ENCODE measurements around the gene SLTM. TPM values are rescaled to one million over a fixed set of nuclear protein-coding genes. Genes with fewer than 3 reads are reported as not detected.
"Not testable (repeated sequence)": the region's sequence is repeated elsewhere in the genome, so short reads cannot be mapped to it uniquely, and the experiment has no call there.

SLTM gene
- total RNA-seq, result 120 TPM

- intact Hi-C loops (cut with DNase I), result no loop called here
- peak; percentile 98 for ATAC-seq
- DNase-seq (ENCODE audit: low spot score), result peak; percentile 94
Observed at GRCh38 chr15:58933281-58934113, at the start of gene SLTM. Gene SLTM (minus strand): TSS chr15:58933679. CDS start chr15:58933565, 114 bp downstream.

GRCh38 chr15:58983261-58983660 lies 49.8 kb upstream of the SLTM start:
- no peak for DNase-seq (ENCODE audit: low spot score)
- no peak for ATAC-seq
- intact Hi-C loops (cut with DNase I), result no loop called here

- DNase-seq (ENCODE audit: low spot score) (no peak), ATAC-seq (no peak)
- intact Hi-C loops (cut with DNase I), result no loop called here
Observed at GRCh38 chr15:58981808-58982475, 48.5 kb upstream of the SLTM start.

- ATAC-seq, result no peak
- no peak for DNase-seq (ENCODE audit: low spot score)
- intact Hi-C loops (cut with DNase I), result no loop called here
Observed at GRCh38 chr15:58980351-58980939, 47.0 kb upstream of the SLTM start.

- DNase-seq (ENCODE audit: low spot score) (no peak), ATAC-seq (no peak)
- intact Hi-C loops (cut with DNase I), result loop anchor here (10.0 kb wide), 1 partner anchor 517 kb away; no protein-coding TSS in a partner anchor
Observed at GRCh38 chr15:58977887-58978286, 44.4 kb upstream of the SLTM start.

GRCh38 chr15:58967479-58967878 lies 34.0 kb upstream of the SLTM start:
- intact Hi-C loops (cut with DNase I), result no loop called here
- ATAC-seq, result no peak
- no peak for DNase-seq (ENCODE audit: low spot score)

GRCh38 chr15:58966698-58967097 lies 33.2 kb upstream of the SLTM start:
- ATAC-seq (no peak), DNase-seq (ENCODE audit: low spot score) (no peak)
- intact Hi-C loops (cut with DNase I), result no loop called here

- intact Hi-C loops (cut with DNase I), result no loop called here
- no peak for DNase-seq (ENCODE audit: low spot score)
- ATAC-seq, result no peak
Observed at GRCh38 chr15:58962662-58963565, 29.4 kb upstream of the SLTM start.

GRCh38 chr15:58962136-58962535 lies 28.7 kb upstream of the SLTM start:
- intact Hi-C loops (cut with DNase I), result no loop called here
- ATAC-seq, result no peak
- DNase-seq (ENCODE audit: low spot score), result no peak

GRCh38 chr15:58958811-58959210 lies 25.3 kb upstream of the SLTM start:
- no peak for ATAC-seq
- intact Hi-C loops (cut with DNase I), result no loop called here
- no peak for DNase-seq (ENCODE audit: low spot score)

- ATAC-seq (peak; percentile 49), DNase-seq (ENCODE audit: low spot score) (no peak)
- intact Hi-C loops (cut with DNase I), result no loop called here
Observed at GRCh38 chr15:58957101-58957973, 23.9 kb upstream of the SLTM start.

- intact Hi-C loops (cut with DNase I), result no loop called here
- no peak for ATAC-seq
- no peak for DNase-seq (ENCODE audit: low spot score)
Observed at GRCh38 chr15:58952751-58953150, 19.3 kb upstream of the SLTM start.

- ATAC-seq, result peak; percentile 30
Observed at GRCh38 chr15:58951388-58952007, 18.0 kb upstream of the SLTM start.

GRCh38 chr15:58947179-58947578 lies 13.7 kb upstream of the SLTM start:
- intact Hi-C loops (cut with DNase I), result no loop called here
- no peak for ATAC-seq
- no peak for DNase-seq (ENCODE audit: low spot score)

More at GRCh38 chr15:58951388-58952007, 18.0 kb upstream of the SLTM start:
- DNase-seq (ENCODE audit: low spot score), result no peak
- intact Hi-C loops (cut with DNase I), result no loop called here

- DNase-seq (ENCODE audit: low spot score); intact Hi-C loops (cut with DNase I); ATAC-seq: not testable (repeated sequence)
Observed at GRCh38 chr15:58934974-58935373, 1.5 kb upstream of the SLTM start.

- intact Hi-C loops (cut with DNase I), result no loop called here
- ATAC-seq (no peak), DNase-seq (ENCODE audit: low spot score) (no peak)
Observed at GRCh38 chr15:58934521-58934920, 1.0 kb upstream of the SLTM start.

GRCh38 chr15:58934114-58934447 lies 602 bp upstream of the SLTM start:
- DNase-seq (ENCODE audit: low spot score) (no peak), ATAC-seq (peak; percentile 46)

More at GRCh38 chr15:58934114-58934447, 602 bp upstream of the SLTM start:
- intact Hi-C loops (cut with DNase I), result no loop called here

Measured in sciatic nerve (tissue), 2 donors.